Panc1 (cell line): ENCODE measurements around the gene MAP2K6. TPM values are rescaled to one million over a fixed set of nuclear protein-coding genes. Genes with fewer than 3 reads are reported as not detected.
A peak's percentile ranks its signal among the peaks of the same experiment; 100 is the strongest.

Experiments
- ATAC-seq: fragments of 200-7000 bp; cut with Tn5 transposase; 2 replicates; pipeline ENCODE4 v1.9.1; 2020; ENCODE audit warnings: mild to moderate bottlenecking, moderate library complexity
- BruUV-seq: library from RNA; stranded (reverse); fragments of 400-500 nt; replicated peaks from 2 replicates; lab custom pipeline; 2021; lab: Mats Ljungman, UMichigan
- CTCF ChIA-PET: fragments of 300-600 bp; sonication (Branson Sonifier 250); formaldehyde crosslinking; loops from one replicate; lab custom pipeline; 2022; ENCODE audit warnings: antibody characterized with exemption; lab: Charles Lee
- POLR2A ChIA-PET: fragments of 300-600 bp; sonication (Branson Sonifier 250); formaldehyde crosslinking; loops from one replicate; lab custom pipeline; 2022; ENCODE audit warnings: antibody characterized with exemption; lab: Charles Lee
- DNase-seq: peaks from one replicate; pipeline ENCODE4 v3.0.0-alpha.2; 2010; ENCODE audit warnings: low read depth, low spot score
- H3K27ac ChIP-seq: 2 replicates; pipeline ENCODE4 v1.5.1; 2011; ENCODE audit warnings: mild to moderate bottlenecking, low read length, inconsistent platforms
- H3K27me3 ChIP-seq: fragments of 200-500 bp; sonication (Bioruptor generic); 2 replicates; pipeline ENCODE4 v1.6.0; 2014; ENCODE audit warnings: low read length, inconsistent platforms; ENCODE audit not compliant: control insufficient read depth, insufficient read depth
- H3K36me3 ChIP-seq: fragments of 200-500 bp; sonication (Bioruptor generic); 2 replicates; pipeline ENCODE4 v1.5.1; 2014; ENCODE audit warnings: inconsistent platforms, mild to moderate bottlenecking, low read length, moderate library complexity; ENCODE audit not compliant: control insufficient read depth, insufficient read depth
- H3K4me1 ChIP-seq: 2 replicates; pipeline ENCODE4 v1.5.1; 2011; ENCODE audit warnings: inconsistent platforms, mild to moderate bottlenecking, low read length, moderate library complexity; ENCODE audit not compliant: control insufficient read depth, insufficient read depth
- H3K4me3 ChIP-seq, 2 experiments: 2 replicates each; pipeline ENCODE4 v1.5.1; 2011 to 2012; ENCODE audit warnings: low read depth in 2 of 2, low read length in 2 of 2, mild to moderate bottlenecking in 2 of 2, inconsistent platforms in 1 of 2, moderate library complexity in 1 of 2
- H3K9me3 ChIP-seq: fragments of 200-500 bp; sonication (Bioruptor generic); 2 replicates; pipeline ENCODE4 v1.5.1; 2014; ENCODE audit warnings: low read depth, mild to moderate bottlenecking, inconsistent platforms, low read length, moderate library complexity; ENCODE audit not compliant: control insufficient read depth, insufficient read depth
- CTCF ChIP-seq: fragments of 450-650 bp; IDR thresholded peaks from 2 replicates; pipeline ENCODE4 v1.5.1; 2017; ENCODE audit warnings: mild to moderate bottlenecking
- POLR2AphosphoS5 ChIP-seq: IDR thresholded peaks from 2 replicates; pipeline ENCODE4 v1.6.1; 2012; ENCODE audit warnings: mild to moderate bottlenecking, low read depth, low read length, moderate library complexity
- REST ChIP-seq, 2 experiments: IDR thresholded peaks; 2 replicates each; pipeline ENCODE4 v1.6.1; 2011 to 2012; ENCODE audit warnings: low read depth in 2 of 2, control low read depth in 1 of 2, low read length in 1 of 2, mild to moderate bottlenecking in 1 of 2, moderate library complexity in 1 of 2; ENCODE audit not compliant: insufficient read depth in 1 of 2
- SIN3A ChIP-seq: IDR thresholded peaks from 2 replicates; pipeline ENCODE4 v1.6.1; 2012; ENCODE audit warnings: low read depth, mild to moderate bottlenecking, low read length, moderate library complexity, borderline replicate concordance; ENCODE audit not compliant: insufficient read depth
- TCF7L2 ChIP-seq: IDR thresholded peaks from 2 replicates; pipeline ENCODE4 v1.6.1; 2011; ENCODE audit warnings: mild to moderate bottlenecking, low read depth, low read length, inconsistent platforms
- in situ Hi-C: cut with HindIII; loops from 2 replicates; pipeline ENCODE4 v1.10.0; 2016; ENCODE audit warnings: low sequenced_read_pairs, low pct_unique_long_range_greater_than_20kb
- intact Hi-C: fragments of 100-400 bp; cut with micrococcal nuclease; formaldehyde crosslinking; loops from one replicate; pipeline ENCODE4 v1.10.0; 2022; ENCODE audit not compliant: unreplicated experiment
- total RNA-seq: library from RNA; stranded (reverse); gene quantifications from one replicate; pipeline ENCODE4 v1.2.1, GENCODE V29; 2021; ENCODE audit not compliant: unreplicated experiment

Gene MAP2K6
- total RNA-seq, 1 experiment from 2014 or later: 11.8 TPM

- POLR2A ChIA-PET: interaction anchor here (0.7 kb wide), 1 partner anchor 25 kb away, joined by 8 read pairs; no protein-coding TSS in a partner anchor
- in situ Hi-C loops: no loop called here
- ATAC-seq: no peak
Observed at GRCh38 chr17:69505740-69506139, 91.2 kb downstream of the MAP2K6 start.

GRCh38 chr17:69506489-69506888 is 92.0 kb downstream of the MAP2K6 start:
- Histone ChIP-seq H3K4me1 (peaks cover 10% of the 10 kb centered on the region), H3K9me3 (no peaks in the 10 kb centered on the region), H3K27ac (no peak overlapping the region), H3K27me3 (no peaks in the 10 kb centered on the region), H3K36me3 (no peaks in the 10 kb centered on the region), H3K4me3 (no peak overlapping the region)
- POLR2A ChIA-PET: no interaction called here
- DNase-seq (no peak), ATAC-seq (no peak)
- TF ChIP-seq REST (IDR thresholded peaks at IDR 0.05; ENCODE audit: insufficient read depth in 1 of 2, low read depth in 2 of 2, low read length in 1 of 2): no peak
- peak; percentile 51 for TF ChIP-seq CTCF
- no TSS peak for BruUV-seq
- intact Hi-C loops: no loop called here
- in situ Hi-C loops: no loop called here
- CTCF ChIA-PET: interaction anchor here (0.5 to 0.6 kb wide), 2 partner anchors 14 to 132 kb away, joined by 3 read pairs; no protein-coding TSS in a partner anchor

More at GRCh38 chr17:69505740-69506139, 91.2 kb downstream of the MAP2K6 start:
- Histone ChIP-seq H3K4me1 (peaks cover 17% of the 10 kb centered on the region), H3K27me3 (no peaks in the 10 kb centered on the region), H3K4me3 (no peak overlapping the region), H3K9me3 (no peaks in the 10 kb centered on the region), H3K36me3 (no peaks in the 10 kb centered on the region), H3K27ac (no peak overlapping the region)
- BruUV-seq: no TSS peak
- DNase-seq: no peak
- CTCF ChIA-PET: no interaction called here
- TF ChIP-seq REST (IDR thresholded peaks at IDR 0.05; ENCODE audit: insufficient read depth in 1 of 2, low read depth in 2 of 2, low read length in 1 of 2): no peak
- TF ChIP-seq TCF7L2: no peak
- no peak for TF ChIP-seq POLR2AphosphoS5
- no peak for TF ChIP-seq CTCF
- no peak for TF ChIP-seq SIN3A
- intact Hi-C loops: no loop called here
